ENCODE data around the gene ACTL8.

DNA sequence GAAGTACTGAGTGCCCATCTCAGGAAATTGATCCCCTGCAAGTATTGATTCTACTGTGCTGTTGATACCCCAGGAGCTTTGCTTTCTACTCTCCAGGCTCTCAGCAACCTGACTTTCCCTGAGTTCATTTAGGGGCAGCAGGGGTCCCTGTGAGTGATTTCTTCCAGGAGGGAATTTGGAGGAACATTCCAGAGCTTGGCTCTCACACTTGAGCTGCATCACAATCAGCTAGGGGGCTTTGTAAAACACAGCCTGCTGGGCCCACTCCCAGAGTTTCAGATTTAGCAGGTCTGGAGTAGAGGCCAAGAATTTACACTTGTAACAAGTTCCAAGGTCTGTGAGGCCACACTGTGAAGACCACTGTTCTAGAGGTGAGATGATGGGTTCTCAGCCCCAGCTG, 16.1 kb upstream of the ACTL8 start:
- no peak for TF ChIP-seq POLR2A (IDR thresholded peaks at IDR 0.05)
- TF ChIP-seq CTCF (IDR thresholded peaks at IDR 0.05 in 8 of 11, conservative IDR thresholded peaks at IDR 0.05 in 3 of 11) = no peak
